K562 (cell line): ENCODE results near the gene PAQR4. TPM values are rescaled to one million over a fixed set of nuclear protein-coding genes. Genes with fewer than 3 reads are reported as not detected.

Experiments used
- BRF2 ChIP-seq: IDR thresholded peaks from 3 replicates; pipeline ENCODE4 v1.6.1; 2011; ENCODE audit warnings: borderline replicate concordance, mild to moderate bottlenecking; ENCODE audit not compliant: insufficient read length, insufficient read depth
- CAMTA2 ChIP-seq: fragments of 250-450 bp; sonication (Bioruptor Pico); conservative IDR thresholded peaks from 2 replicates; pipeline ENCODE4 v1.5.1; 2022
- EP400 ChIP-seq: fragments of 450-650 bp; IDR thresholded peaks from 2 replicates; pipeline ENCODE4 v1.6.1; 2017; ENCODE audit warnings: antibody characterized with exemption, mild to moderate bottlenecking, moderate library complexity
- NCOA1 ChIP-seq: fragments of 450-650 bp; IDR thresholded peaks from 2 replicates; pipeline ENCODE4 v1.6.1; 2016; ENCODE audit warnings: low read depth
- NONO ChIP-seq, 2 experiments: fragments of 200-400 bp in 1 of 2; fragments of 450-650 bp in 1 of 2; formaldehyde crosslinking in 1 of 2; IDR thresholded peaks; 2 replicates each; pipeline ENCODE4 v1.6.1; 2017; ENCODE audit warnings: low read depth in 2 of 2, mild to moderate bottlenecking in 2 of 2, moderate library complexity in 2 of 2, low read length in 1 of 2
- NR2C2 ChIP-seq, 2 experiments: fragments of 200-800 bp in 1 of 2; sonication (Bioruptor generic) in 1 of 2; sonication (generic) in 1 of 2; formaldehyde crosslinking in 1 of 2; IDR thresholded peaks; 2 replicates each; pipeline versions ENCODE4 v1.6.1 to v1.8.0; 2016 to 2022; ENCODE audit warnings: mild to moderate bottlenecking in 1 of 2, missing compliant biosample characterization in 1 of 2, missing genetic modification characterization in 1 of 2, missing genetic modification reagents in 1 of 2
- PHB2 ChIP-seq: fragments of 450-650 bp; IDR thresholded peaks from 2 replicates; pipeline ENCODE4 v1.6.1; 2017; ENCODE audit warnings: low read depth
- RBM39 ChIP-seq: fragments of 200-400 bp; formaldehyde crosslinking; optimal IDR thresholded peaks from 2 replicates; pipeline ENCODE3; 2018; ENCODE audit warnings: low read depth, low read length
- SMAD4 ChIP-seq: fragments of 250-450 bp; sonication (Bioruptor Pico); conservative IDR thresholded peaks from 2 replicates; pipeline ENCODE4 v1.8.0; 2021; ENCODE audit warnings: inconsistent platforms, mild to moderate bottlenecking, moderate library complexity
- SRF ChIP-seq, 2 experiments: fragments of 250-450, 450-650 bp in 1 of 2; sonication (Bioruptor Pico) in 1 of 2; sonication (generic) in 1 of 2; formaldehyde crosslinking; IDR thresholded peaks; 2 replicates each; pipeline versions ENCODE4 v1.5.0 to v1.5.1; 2020 to 2022; ENCODE audit warnings: mild to moderate bottlenecking in 1 of 2, missing genetic modification reagents in 1 of 2
- YBX1 ChIP-seq: fragments of 450-650 bp; IDR thresholded peaks from 2 replicates; pipeline ENCODE4 v1.7.1; 2016; ENCODE audit warnings: mild to moderate bottlenecking
- ZBTB7A ChIP-seq: IDR thresholded peaks from 2 replicates; pipeline ENCODE4 v1.6.1; 2011; ENCODE audit warnings: low read depth, mild to moderate bottlenecking, low read length, moderate library complexity, borderline replicate concordance; ENCODE audit not compliant: control insufficient read depth
- ZFX ChIP-seq: sonication (generic); formaldehyde crosslinking; IDR thresholded peaks from 2 replicates; pipeline ENCODE4 v1.8.0; 2022; ENCODE audit warnings: mild to moderate bottlenecking, missing genetic modification reagents, moderate library complexity
- ZNF174 ChIP-seq: fragments of 250-450 bp; sonication (Bioruptor Pico); IDR thresholded peaks from 2 replicates; pipeline ENCODE4 v1.4.0; 2020; ENCODE audit warnings: mild to moderate bottlenecking
- ZNF212 ChIP-seq: fragments of 450-650 bp; formaldehyde crosslinking; IDR thresholded peaks from 2 replicates; pipeline ENCODE4 v1.4.0; 2020; ENCODE audit warnings: mild to moderate bottlenecking
- ZNF707 ChIP-seq: fragments of 250-450 bp; sonication (Bioruptor Pico); conservative IDR thresholded peaks from 2 replicates; pipeline ENCODE4 v1.8.0; 2022; ENCODE audit warnings: inconsistent platforms, mild to moderate bottlenecking, moderate library complexity
- ZNF76 ChIP-seq: fragments of 250-450 bp; sonication (Bioruptor Pico); IDR thresholded peaks from 2 replicates; pipeline ENCODE4 v1.4.0; 2020; ENCODE audit warnings: mild to moderate bottlenecking, moderate library complexity, borderline replicate concordance
- ZNF785 ChIP-seq: fragments of 250-450 bp; sonication (Bioruptor Pico); IDR thresholded peaks from 2 replicates; pipeline ENCODE4 v1.4.0; 2020; ENCODE audit warnings: mild to moderate bottlenecking
- polyA plus RNA-seq, 8 experiments: library from polyadenylated mRNA; depleted of rRNA in 4 of 8; stranded (reverse) in 5 of 8; unstranded in 3 of 8; fragments of >200 nt; fragmentation: Nextera tagmentation in 2 of 8; fragmentation: Illumina TruSeq in 1 of 8; extraction: Ambion mirVana in 2 of 8; extraction: Trizol in 1 of 8; gene quantifications; 2 replicates each; pipeline versions ENCODE4 v1.2.1 to v1.2.3, GENCODE V29; 2011 to 2014; ENCODE audit warnings: inconsistent platforms in 1 of 8, missing spikeins in 1 of 8
- total RNA-seq, 7 experiments: library from RNA; depleted of rRNA in 6 of 7; stranded (reverse); fragments of >200 nt in 6 of 7; fragmentation: Illumina TruSeq in 2 of 7; extraction: Trizol in 2 of 7; gene quantifications; 2 replicates each; pipeline versions ENCODE4 v1.2.1 to v1.2.3, GENCODE V29; 2011 to 2021; ENCODE audit warnings: low replicate concordance in 1 of 7
- TF ChIP-seq, protein P1 (sequence below), 3 experiments: fragments of 200-800 bp in 1 of 3; fragments of 250-450 bp in 1 of 3; fragments of 450-650 bp in 1 of 3; sonication (Bioruptor Pico) in 1 of 3; sonication (Bioruptor generic) in 1 of 3; formaldehyde crosslinking in 1 of 3; IDR thresholded peaks; 2 replicates each; pipeline versions ENCODE4 v1.6.1 to v1.8.0; 2016 to 2022; ENCODE audit warnings: mild to moderate bottlenecking in 2 of 3, missing genetic modification characterization in 2 of 3, missing compliant biosample characterization in 1 of 3, moderate library complexity in 1 of 3
- TF ChIP-seq, protein P2 (sequence below): fragments of 150-350 bp; IDR thresholded peaks from 2 replicates; pipeline ENCODE4 v1.6.1; 2014; ENCODE audit warnings: low read depth, mild to moderate bottlenecking, low read length, borderline replicate concordance

The PAQR4 gene
- total and polyA plus RNA-seq, 9 of the 15 experiments (the other 6 are each of a cell fraction or from before 2014, with no cell fraction given) = 0.62 to 40.4 (median 19.5) TPM

- TF ChIP-seq, protein P1, sequence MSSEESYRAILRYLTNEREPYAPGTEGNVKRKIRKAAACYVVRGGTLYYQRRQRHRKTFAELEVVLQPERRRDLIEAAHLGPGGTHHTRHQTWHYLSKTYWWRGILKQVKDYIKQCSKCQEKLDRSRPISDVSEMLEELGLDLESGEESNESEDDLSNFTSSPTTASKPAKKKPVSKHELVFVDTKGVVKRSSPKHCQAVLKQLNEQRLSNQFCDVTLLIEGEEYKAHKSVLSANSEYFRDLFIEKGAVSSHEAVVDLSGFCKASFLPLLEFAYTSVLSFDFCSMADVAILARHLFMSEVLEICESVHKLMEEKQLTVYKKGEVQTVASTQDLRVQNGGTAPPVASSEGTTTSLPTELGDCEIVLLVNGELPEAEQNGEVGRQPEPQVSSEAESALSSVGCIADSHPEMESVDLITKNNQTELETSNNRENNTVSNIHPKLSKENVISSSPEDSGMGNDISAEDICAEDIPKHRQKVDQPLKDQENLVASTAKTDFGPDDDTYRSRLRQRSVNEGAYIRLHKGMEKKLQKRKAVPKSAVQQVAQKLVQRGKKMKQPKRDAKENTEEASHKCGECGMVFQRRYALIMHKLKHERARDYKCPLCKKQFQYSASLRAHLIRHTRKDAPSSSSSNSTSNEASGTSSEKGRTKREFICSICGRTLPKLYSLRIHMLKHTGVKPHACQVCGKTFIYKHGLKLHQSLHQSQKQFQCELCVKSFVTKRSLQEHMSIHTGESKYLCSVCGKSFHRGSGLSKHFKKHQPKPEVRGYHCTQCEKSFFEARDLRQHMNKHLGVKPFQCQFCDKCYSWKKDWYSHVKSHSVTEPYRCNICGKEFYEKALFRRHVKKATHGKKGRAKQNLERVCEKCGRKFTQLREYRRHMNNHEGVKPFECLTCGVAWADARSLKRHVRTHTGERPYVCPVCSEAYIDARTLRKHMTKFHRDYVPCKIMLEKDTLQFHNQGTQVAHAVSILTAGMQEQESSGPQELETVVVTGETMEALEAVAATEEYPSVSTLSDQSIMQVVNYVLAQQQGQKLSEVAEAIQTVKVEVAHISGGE (CRISPR knock-in tag; IDR thresholded peaks at IDR 0.05) = no peak
- no peak for TF ChIP-seq ZNF707 (CRISPR knock-in tag)
- no peak for TF ChIP-seq ZFX (CRISPR knock-in tag)
- no peak for TF ChIP-seq ZNF174 (CRISPR knock-in tag)
- peak; percentile 97 for TF ChIP-seq ZBTB7A
- TF ChIP-seq SRF (CRISPR knock-in tag; IDR thresholded peaks at IDR 0.05) = no peak
- TF ChIP-seq EP400 = no peak
- no peak for TF ChIP-seq CAMTA2 (CRISPR knock-in tag)
- TF ChIP-seq NR2C2 (CRISPR knock-in tag; IDR thresholded peaks at IDR 0.05) = no peak; the same call in 1 of the 2 replicates
- no peak for TF ChIP-seq NR2C2 (tag; IDR thresholded peaks at IDR 0.05)
- TF ChIP-seq YBX1 = no peak
- no peak for TF ChIP-seq ZNF212 (CRISPR knock-in tag)
- no peak for TF ChIP-seq NONO (IDR thresholded peaks at IDR 0.05; ENCODE audit: low read depth in 2 of 2, low read length in 1 of 2)
- no peak for TF ChIP-seq RBM39
- TF ChIP-seq PHB2 = no peak
- no peak for TF ChIP-seq BRF2
- no peak for TF ChIP-seq ZNF76
- TF ChIP-seq SMAD4 (CRISPR knock-in tag) = no peak
- TF ChIP-seq ZNF785 (CRISPR knock-in tag) = no peak
- TF ChIP-seq, protein P2, sequence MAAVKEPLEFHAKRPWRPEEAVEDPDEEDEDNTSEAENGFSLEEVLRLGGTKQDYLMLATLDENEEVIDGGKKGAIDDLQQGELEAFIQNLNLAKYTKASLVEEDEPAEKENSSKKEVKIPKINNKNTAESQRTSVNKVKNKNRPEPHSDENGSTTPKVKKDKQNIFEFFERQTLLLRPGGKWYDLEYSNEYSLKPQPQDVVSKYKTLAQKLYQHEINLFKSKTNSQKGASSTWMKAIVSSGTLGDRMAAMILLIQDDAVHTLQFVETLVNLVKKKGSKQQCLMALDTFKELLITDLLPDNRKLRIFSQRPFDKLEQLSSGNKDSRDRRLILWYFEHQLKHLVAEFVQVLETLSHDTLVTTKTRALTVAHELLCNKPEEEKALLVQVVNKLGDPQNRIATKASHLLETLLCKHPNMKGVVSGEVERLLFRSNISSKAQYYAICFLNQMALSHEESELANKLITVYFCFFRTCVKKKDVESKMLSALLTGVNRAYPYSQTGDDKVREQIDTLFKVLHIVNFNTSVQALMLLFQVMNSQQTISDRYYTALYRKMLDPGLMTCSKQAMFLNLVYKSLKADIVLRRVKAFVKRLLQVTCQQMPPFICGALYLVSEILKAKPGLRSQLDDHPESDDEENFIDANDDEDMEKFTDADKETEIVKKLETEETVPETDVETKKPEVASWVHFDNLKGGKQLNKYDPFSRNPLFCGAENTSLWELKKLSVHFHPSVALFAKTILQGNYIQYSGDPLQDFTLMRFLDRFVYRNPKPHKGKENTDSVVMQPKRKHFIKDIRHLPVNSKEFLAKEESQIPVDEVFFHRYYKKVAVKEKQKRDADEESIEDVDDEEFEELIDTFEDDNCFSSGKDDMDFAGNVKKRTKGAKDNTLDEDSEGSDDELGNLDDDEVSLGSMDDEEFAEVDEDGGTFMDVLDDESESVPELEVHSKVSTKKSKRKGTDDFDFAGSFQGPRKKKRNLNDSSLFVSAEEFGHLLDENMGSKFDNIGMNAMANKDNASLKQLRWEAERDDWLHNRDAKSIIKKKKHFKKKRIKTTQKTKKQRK = no peak
- no peak for TF ChIP-seq NCOA1
Observed at GRCh38 chr16:3019594-3020246, 50.6 kb downstream of the PAQR4 start (continued).
